Esophagus squamous epithelium (tissue), 5 donors: ENCODE data around the gene KRT77. TPM values are rescaled to one million over a fixed set of nuclear protein-coding genes. Genes with fewer than 3 reads are reported as not detected.

Source experiments
- DNase-seq: peaks from one replicate; lab custom pipeline; 2025; lab: John Stamatoyannopoulos, UW
- H3K27ac ChIP-seq, 4 donors: fragments of 200-600 bp; sonication (generic); one replicate each; pipeline ENCODE4 v1.5.1; 2016 to 2019; ENCODE audit warnings: mild to moderate bottlenecking in 1 of 4
- H3K27me3 ChIP-seq, 4 donors: fragments of 200-600 bp; sonication (generic); 1 replicate in 3 of 4; 2 replicates in 1 of 4; pipeline versions ENCODE4 v1.5.1 to v1.6.0; 2017 to 2021; ENCODE audit warnings: antibody characterized with exemption in 1 of 4
- H3K36me3 ChIP-seq, 3 donors: fragments of 200-600 bp; sonication (generic); one replicate each; pipeline ENCODE4 v1.5.1; 2016 to 2019
- H3K4me1 ChIP-seq, 3 donors: fragments of 200-600 bp; sonication (generic); one replicate each; pipeline ENCODE4 v1.5.1; 2017 to 2019
- H3K4me3 ChIP-seq, 4 donors: fragments of 200-600 bp; sonication (generic); 1 replicate in 3 of 4; 2 replicates in 1 of 4; pipeline ENCODE4 v1.5.1; 2016 to 2019; ENCODE audit warnings: mild to moderate bottlenecking in 2 of 4, moderate library complexity in 1 of 4
- H3K9me3 ChIP-seq, 3 donors: fragments of 200-600 bp; sonication (generic); one replicate each; pipeline ENCODE4 v1.5.1; 2016 to 2019
- POLR2A ChIP-seq, 4 donors: fragments of 450-650 bp; IDR thresholded peaks; one replicate each; pipeline ENCODE4 v1.6.1; 2017; ENCODE audit warnings: antibody characterized with exemption in 4 of 4, mild to moderate bottlenecking in 4 of 4, moderate library complexity in 3 of 4
- WGBS, 2 donors: methylation state at CpG; one replicate each; pipeline ENCODE4 v1.1.5; 2018; 5-methylcytosine and 5-hydroxymethylcytosine counted together
- intact Hi-C: fragments of 100-400 bp; cut with DNase I; formaldehyde crosslinking; loops from one replicate; pipeline ENCODE4 v1.15.0; 2022
- total RNA-seq, 4 donors: library from RNA; depleted of rRNA; stranded (reverse); fragments of >200 nt; gene quantifications; one replicate each; pipeline ENCODE4 v1.1.0, GENCODE V29; 2016
- TF ChIP-seq, protein P1 (sequence below), 6 experiments: fragments of 450-650 bp in 4 of 6; fragments of 200-600 bp in 2 of 6; sonication (generic) in 2 of 6; IDR thresholded peaks; one replicate each; pipeline ENCODE4 v1.5.1; 2016 to 2019; ENCODE audit warnings: antibody characterized with exemption in 6 of 6, mild to moderate bottlenecking in 4 of 6, moderate library complexity in 4 of 6
- donor health status: DM: yes; HTN: yes; CAD: no.

Gene KRT77
- total RNA-seq, 4 donors from 2014 or later = not detected

DNA sequence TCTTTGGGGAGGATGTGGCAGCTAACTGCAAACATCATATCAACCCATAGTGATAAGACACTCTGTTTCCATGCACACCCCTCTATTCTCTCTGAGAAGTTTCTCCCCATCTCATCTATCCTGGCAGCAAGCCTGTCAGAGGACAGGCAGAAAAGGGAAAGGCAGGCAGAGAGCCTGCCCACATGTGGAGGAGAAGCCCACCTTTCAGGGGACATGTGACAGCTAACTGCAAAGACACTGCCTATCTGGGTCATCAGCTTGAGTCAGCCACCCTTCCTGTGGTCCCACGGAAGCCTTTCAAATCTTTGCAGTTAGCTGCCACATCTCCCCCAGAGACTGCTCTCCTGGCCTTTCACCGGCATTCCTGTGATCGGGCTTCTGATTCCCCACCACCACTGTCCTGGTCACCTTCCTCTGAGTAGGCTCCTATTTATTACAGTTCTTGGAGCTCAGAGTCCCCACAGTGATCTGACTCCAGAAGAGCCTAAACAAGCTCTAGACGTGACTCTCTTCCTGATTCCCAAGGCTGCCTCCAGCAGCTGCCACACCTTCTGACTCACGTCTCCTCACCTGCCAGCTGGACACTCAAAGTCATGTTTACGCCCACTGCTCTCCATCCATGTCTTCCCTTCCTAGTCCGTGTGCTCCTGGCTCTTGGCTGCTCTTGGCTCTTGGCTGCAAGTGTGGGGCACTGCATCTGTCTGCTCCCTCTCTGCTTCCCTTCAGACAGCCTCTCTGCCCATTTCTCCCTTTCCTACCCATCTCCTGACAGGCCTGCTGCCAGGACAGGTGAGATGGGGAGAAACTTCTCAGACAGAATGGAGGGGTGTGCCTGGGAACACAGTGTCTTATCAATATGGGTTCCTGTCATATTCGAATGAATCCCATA is 15.6 kb downstream of the KRT77 start:
- Histone ChIP-seq H3K27ac (peak overlapping the region in 3 of 4 donors; percentile 54 to 85 (median 72)), H3K27me3 (peaks cover 0 to 76% (median 0%) of the 10 kb centered on the region in 4 donors), H3K4me1 (peaks cover 14 to 68% (median 15%) of the 10 kb centered on the region in 3 donors), H3K4me3 (no peak overlapping the region), H3K9me3 (no peaks in the 10 kb centered on the region), H3K36me3 (no peaks in the 10 kb centered on the region)
- WGBS, 2 donors = 36 to 59% methylated on average over 8 of the region's 8 CpGs
- intact Hi-C loops = no loop called here
- DNase-seq = no peak
- peak in 1 of 4 donors; percentile 22 for TF ChIP-seq POLR2A (IDR thresholded peaks at IDR 0.05)
- TF ChIP-seq, protein P1, sequence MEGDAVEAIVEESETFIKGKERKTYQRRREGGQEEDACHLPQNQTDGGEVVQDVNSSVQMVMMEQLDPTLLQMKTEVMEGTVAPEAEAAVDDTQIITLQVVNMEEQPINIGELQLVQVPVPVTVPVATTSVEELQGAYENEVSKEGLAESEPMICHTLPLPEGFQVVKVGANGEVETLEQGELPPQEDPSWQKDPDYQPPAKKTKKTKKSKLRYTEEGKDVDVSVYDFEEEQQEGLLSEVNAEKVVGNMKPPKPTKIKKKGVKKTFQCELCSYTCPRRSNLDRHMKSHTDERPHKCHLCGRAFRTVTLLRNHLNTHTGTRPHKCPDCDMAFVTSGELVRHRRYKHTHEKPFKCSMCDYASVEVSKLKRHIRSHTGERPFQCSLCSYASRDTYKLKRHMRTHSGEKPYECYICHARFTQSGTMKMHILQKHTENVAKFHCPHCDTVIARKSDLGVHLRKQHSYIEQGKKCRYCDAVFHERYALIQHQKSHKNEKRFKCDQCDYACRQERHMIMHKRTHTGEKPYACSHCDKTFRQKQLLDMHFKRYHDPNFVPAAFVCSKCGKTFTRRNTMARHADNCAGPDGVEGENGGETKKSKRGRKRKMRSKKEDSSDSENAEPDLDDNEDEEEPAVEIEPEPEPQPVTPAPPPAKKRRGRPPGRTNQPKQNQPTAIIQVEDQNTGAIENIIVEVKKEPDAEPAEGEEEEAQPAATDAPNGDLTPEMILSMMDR (IDR thresholded peaks at IDR 0.05) = peak in 1 of 6 experiments; percentile 29

DNA sequence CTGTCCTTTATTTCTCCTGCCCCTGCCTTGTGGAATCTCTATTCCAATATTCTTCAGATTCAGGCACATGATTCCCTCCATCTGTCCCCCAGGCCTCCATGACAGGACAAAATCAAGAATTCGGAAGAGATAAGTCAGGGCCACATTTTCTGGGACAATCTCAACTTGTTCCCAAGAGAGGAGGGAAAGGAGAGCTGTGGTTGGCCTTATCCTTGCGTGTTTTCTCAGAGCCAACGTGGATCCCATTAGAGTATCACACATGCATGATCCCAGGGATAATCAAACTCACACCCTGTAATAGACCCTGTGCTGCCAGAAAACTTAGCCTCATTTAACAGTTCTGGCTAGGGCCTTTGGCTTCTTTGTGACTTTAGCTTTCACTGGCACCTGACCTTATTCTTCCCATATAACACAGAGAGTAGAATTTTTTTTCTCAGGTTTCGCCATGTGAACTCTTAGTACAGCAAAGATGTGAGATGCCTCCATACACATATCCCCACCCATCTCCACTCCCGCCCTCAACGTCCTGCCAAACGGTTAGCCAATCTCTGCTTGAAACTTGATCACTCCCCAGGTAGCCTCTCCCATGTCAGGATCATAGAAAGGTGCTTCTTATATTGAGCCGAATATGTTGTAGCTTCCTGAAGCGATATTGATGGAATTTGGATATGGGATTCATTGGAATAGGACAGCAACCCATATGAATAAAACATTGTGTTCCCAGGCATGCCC is 16.4 kb downstream of the KRT77 start:
- Histone ChIP-seq H3K27me3 (peaks cover 0 to 68% (median 0%) of the 10 kb centered on the region in 4 donors), H3K4me1 (peaks cover 14 to 76% (median 17%) of the 10 kb centered on the region in 3 donors), H3K27ac (peak overlapping the region in 3 of 4 donors; percentile 54 to 85 (median 72)), H3K36me3 (no peaks in the 10 kb centered on the region), H3K9me3 (no peaks in the 10 kb centered on the region), H3K4me3 (no peak overlapping the region)
- intact Hi-C loops = no loop called here
- TF ChIP-seq, protein P1 (IDR thresholded peaks at IDR 0.05) = no peak
- TF ChIP-seq POLR2A (IDR thresholded peaks at IDR 0.05) = no peak
- DNase-seq = no peak
- WGBS, 2 donors = 65 to 78% methylated on average over 9 of the region's 9 CpGs

DNA sequence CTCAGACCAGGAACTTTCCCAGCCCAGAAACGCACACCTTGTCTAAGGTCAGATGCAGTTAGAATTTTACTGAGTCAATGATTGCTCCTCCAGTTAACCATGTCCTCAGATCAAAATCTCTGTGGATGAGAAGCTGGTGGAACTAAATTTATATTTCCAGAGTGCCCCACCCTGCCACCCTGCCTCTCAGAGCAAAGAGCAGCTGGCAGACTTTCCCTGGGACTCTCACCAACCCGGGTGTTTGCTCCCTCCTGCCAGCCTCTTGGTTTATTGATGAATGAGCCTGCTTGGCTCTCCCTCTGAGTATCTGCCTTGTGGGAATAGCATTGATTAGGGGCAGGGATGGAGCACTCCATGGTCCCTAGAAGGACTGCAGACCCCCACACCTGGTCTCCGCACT is 17.3 kb downstream of the KRT77 start:
- peaks cover 12 to 72% (median 13%) of the 10 kb centered on the region in 3 donors for H3K4me1 ChIP-seq
- TF ChIP-seq, protein P1 (IDR thresholded peaks at IDR 0.05) = no peak
- TF ChIP-seq POLR2A (IDR thresholded peaks at IDR 0.05) = no peak
- WGBS, 2 donors = 71 to 94% methylated on average over 2 to 3 of the region's 3 CpGs
- no peaks in the 10 kb centered on the region for H3K36me3 ChIP-seq
- intact Hi-C loops = no loop called here
- H3K4me3 ChIP-seq = no peak overlapping the region
- no peaks in the 10 kb centered on the region for H3K9me3 ChIP-seq
- H3K27ac ChIP-seq = peak overlapping the region in 1 of 4 donors; percentile 85
- H3K27me3 ChIP-seq = peaks cover 0 to 59% (median 0%) of the 10 kb centered on the region in 4 donors
- no peak for DNase-seq

DNA sequence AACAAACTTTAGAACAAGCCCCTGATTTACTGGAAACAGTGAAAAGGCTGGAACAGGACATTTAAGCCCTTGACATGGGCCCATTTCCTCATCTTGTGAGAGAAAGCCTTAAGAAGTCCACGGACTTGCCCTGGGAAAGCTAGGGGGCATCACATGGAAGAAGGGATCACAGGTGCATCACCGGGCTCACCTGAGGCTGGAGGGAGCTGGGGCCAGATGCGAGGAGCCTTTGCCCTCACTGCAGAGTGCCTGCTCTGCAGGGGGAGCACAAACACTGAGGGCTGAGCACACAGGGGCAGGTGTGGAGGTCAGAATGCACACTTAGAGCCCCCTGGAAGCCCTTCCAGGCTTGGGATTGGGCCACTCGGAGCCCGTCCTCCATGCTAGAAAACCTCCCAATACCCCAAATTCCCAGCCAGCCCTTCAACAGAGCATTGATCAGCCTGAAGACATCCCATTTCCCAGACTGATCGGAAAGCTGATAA is 17.9 kb downstream of the KRT77 start:
- Histone ChIP-seq H3K4me1 (peaks cover 7 to 66% (median 10%) of the 10 kb centered on the region in 3 donors), H3K36me3 (no peaks in the 10 kb centered on the region), H3K27me3 (peaks cover 0 to 54% (median 0%) of the 10 kb centered on the region in 4 donors), H3K27ac (no peak overlapping the region), H3K9me3 (no peaks in the 10 kb centered on the region), H3K4me3 (no peak overlapping the region)
- intact Hi-C loops = no loop called here
- TF ChIP-seq, protein P1 (IDR thresholded peaks at IDR 0.05) = no peak
- no peak for TF ChIP-seq POLR2A (IDR thresholded peaks at IDR 0.05)
- WGBS, 2 donors = 63 to 83% methylated on average over 2 to 6 of the region's 6 CpGs
- DNase-seq = no peak
